HPDE6-E6E7 (cell line): ENCODE data around the gene NRGN.
A peak's percentile ranks its signal among the peaks of the same experiment; 100 is the strongest.

Experiments
- DNase-seq: peaks from one replicate; pipeline ENCODE4 v3.0.0; 2011; ENCODE audit warnings: missing footprints; ENCODE audit errors: extremely low spot score

NRGN gene

GRCh38 chr11:124788521-124788920 is 48.8 kb downstream of the NRGN start:
- DNase-seq = no peak

GRCh38 chr11:124791626-124792341 is 52.0 kb downstream of the NRGN start:
- DNase-seq = no peak

GRCh38 chr11:124793466-124794278 is 53.9 kb downstream of the NRGN start:
- DNase-seq = peak; percentile 42

DNA sequence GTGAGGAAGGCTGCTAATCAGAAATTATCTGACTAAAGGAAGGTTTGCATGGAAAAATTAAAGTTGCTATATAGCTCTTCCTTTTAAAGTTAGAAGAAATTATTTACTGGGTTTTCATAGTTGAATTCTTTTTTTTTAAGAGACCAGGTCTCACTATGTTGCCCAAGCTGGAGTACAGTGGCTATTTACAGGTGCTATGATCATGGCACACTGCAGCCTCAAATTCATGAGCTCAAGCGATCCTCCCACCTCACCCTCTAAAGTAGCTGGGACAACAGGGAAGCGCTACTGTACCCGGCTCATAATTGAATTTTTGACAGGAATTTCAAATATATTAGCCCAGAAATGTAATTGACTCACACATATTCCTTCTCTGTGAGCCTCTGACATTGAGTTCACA is 56.6 kb downstream of the NRGN start:
- no peak for DNase-seq
